ENCODE data around the gene GPR107.

GPR107 gene

GRCh38 chr9:130149031-130149430 is 95.3 kb downstream of the GPR107 start:
- no peak overlapping the region for H3K4me3 Mint-ChIP-seq
- no peak overlapping the region for H3K27ac Mint-ChIP-seq
- H3K9me3 Mint-ChIP-seq = no peaks in the 10 kb centered on the region
- H3K36me3 Mint-ChIP-seq = no peaks in the 10 kb centered on the region
- peaks cover 2 to 3% of the 10 kb centered on the region in 2 donors for H3K4me1 Mint-ChIP-seq
- H3K27me3 Mint-ChIP-seq = peaks cover 28 to 36% of the 10 kb centered on the region in 2 donors
- ATAC-seq (replicated peaks) = no peak
- no peak for DNase-seq

DNA sequence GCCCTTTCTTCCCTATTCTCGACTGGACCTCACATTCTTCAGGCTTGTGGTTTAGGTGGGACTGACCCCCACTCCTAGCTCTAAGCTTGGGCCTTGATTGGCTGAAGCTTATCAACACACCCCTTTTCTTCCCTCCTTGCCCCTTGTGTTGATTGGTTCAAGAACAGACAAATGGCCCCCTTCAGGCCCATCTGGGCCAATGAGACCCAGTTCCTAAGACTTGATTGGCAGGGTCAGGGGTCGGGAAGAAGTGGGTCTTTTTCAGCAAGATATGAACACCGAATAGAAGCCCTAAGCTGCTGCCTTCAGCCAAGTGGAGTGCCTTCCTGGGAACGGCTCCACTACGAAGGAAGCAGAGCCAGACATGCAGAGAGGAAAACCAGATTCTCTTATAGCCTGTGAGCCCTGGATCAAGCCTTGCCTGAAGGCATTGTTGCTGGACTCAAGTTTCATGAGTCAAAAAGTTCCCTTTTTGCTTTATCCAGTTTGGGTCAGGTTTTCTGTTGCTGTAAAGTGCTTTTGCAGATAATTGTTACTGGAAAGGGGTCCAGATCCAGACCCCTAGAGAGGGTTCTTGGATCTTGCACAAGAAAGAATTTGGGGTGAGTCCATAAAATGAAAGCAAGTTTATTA is 96.1 kb downstream of the GPR107 start:
- Mint-ChIP-seq H3K4me3 (no peak overlapping the region), H3K27me3 (peaks cover 23 to 29% of the 10 kb centered on the region in 2 donors), H3K36me3 (no peaks in the 10 kb centered on the region), H3K9me3 (no peaks in the 10 kb centered on the region), H3K27ac (no peak overlapping the region), H3K4me1 (peaks cover 0 to under 1% of the 10 kb centered on the region in 2 donors)
- ATAC-seq (replicated peaks) (no peak), DNase-seq (no peak)

DNA sequence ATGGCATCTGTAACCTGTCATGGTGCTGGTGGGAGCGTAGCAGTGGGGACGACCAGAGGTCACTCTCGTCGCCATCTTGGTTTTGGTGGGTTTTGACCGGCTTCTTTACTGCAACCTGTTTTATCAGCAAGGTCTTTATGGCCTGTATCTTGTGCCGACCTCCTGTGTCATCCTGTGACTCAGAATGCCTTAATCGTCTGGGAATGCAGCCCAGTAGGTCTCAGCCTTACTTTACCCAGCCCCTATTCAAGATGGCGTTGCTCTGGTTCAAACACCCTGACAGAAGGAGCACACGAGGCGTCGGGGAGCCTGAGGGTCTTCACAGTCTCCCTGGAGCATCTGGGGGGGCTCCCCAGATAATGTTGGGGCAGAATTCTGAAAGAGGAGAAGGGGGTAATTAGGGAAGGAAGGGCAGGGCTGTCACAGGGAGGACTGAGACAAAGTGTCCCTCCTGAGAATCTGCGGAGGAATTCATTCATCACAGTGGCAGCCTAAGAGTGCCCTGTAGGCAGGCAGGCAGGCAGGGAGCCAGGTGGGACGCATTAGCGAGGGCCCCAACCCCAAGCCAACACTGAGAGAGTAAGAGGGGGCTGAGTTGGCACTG is 97.2 kb downstream of the GPR107 start:
- Mint-ChIP-seq H3K9me3 (no peaks in the 10 kb centered on the region), H3K36me3 (no peaks in the 10 kb centered on the region), H3K27ac (no peak overlapping the region), H3K4me1 (no peaks in the 10 kb centered on the region), H3K4me3 (no peak overlapping the region), H3K27me3 (peaks cover 22 to 27% of the 10 kb centered on the region in 2 donors)
- ATAC-seq (replicated peaks) (no peak), DNase-seq (no peak)

DNA sequence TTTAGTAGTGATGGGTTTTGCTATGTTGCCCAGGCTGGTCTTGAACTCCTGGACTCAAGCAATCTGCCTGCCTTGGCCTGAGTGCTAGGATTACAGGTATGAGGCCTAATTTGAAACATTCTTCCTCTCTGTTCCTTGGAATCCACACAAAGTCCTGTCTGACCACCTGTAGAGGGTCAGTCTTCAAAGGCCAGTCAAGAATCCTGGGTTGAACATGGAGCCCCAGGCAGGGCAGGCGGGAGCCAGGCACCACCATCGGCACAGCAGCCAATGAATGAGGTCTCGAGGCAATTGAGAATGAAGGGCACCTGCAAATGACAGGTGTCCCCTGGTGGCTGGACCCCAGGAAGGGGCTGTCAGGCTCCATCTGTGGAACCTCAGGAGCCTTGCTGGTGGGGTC is 101.1 kb downstream of the GPR107 start:
- no peak for ATAC-seq (replicated peaks)
- H3K27me3 Mint-ChIP-seq = peaks cover 0 to 2% of the 10 kb centered on the region in 2 donors
- no peak overlapping the region for H3K4me3 Mint-ChIP-seq
- no peaks in the 10 kb centered on the region for H3K36me3 Mint-ChIP-seq
- no peaks in the 10 kb centered on the region for H3K4me1 Mint-ChIP-seq
- no peaks in the 10 kb centered on the region for H3K9me3 Mint-ChIP-seq
- H3K27ac Mint-ChIP-seq = no peak overlapping the region
- no peak for DNase-seq

DNA sequence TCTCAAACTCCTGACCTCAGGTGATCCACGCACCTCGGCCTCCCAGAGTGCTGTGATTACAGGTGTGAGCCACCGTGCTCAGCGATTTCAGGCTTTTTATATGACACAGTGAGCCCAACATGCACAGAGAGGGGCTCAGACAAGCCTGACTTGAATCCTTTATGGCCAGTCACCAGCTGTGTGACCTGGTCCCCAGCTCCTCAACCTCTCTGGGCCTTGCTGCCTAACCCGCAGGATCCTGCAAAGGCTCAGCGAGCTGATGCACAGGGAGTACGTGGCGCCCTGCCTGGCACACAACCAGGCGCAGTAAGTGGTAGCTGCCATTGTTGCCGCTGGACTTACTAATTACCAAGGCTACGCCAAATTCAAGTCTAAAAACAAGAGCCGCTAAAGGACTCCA is 101.9 kb downstream of the GPR107 start:
- DNase-seq (no peak), ATAC-seq (replicated peaks) (no peak)
- Mint-ChIP-seq H3K9me3 (no peaks in the 10 kb centered on the region), H3K27ac (no peak overlapping the region), H3K36me3 (no peaks in the 10 kb centered on the region), H3K4me3 (no peak overlapping the region), H3K4me1 (no peaks in the 10 kb centered on the region), H3K27me3 (peaks cover 0 to 3% of the 10 kb centered on the region in 2 donors)

GRCh38 chr9:130156672-130157071 is 103.0 kb downstream of the GPR107 start:
- no peaks in the 10 kb centered on the region for H3K4me1 Mint-ChIP-seq
- no peaks in the 10 kb centered on the region for H3K36me3 Mint-ChIP-seq
- no peak for ATAC-seq (replicated peaks)
- no peak overlapping the region for H3K4me3 Mint-ChIP-seq
- DNase-seq = no peak
- H3K9me3 Mint-ChIP-seq = no peaks in the 10 kb centered on the region
- no peak overlapping the region for H3K27ac Mint-ChIP-seq
- peaks cover 0 to 6% of the 10 kb centered on the region in 2 donors for H3K27me3 Mint-ChIP-seq

DNA sequence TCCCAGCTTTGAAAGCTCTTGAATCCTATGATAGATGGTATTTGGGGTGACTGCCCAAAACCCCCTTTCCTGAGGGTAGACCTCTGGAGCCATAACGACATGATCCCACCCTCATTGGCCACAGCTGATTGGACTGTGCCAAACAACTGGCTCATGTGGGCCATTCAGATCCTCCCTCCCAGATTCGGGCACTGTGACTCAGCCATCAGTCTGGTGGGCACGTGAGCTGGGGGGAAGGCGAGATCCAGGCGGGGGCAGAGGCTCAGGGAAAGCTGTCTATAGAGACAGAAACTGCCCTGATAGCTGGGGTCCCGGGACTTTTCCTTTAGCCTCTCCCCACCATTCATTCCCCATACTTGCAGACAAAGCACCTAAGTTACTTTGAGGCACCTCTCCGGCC is 103.4 kb downstream of the GPR107 start:
- Mint-ChIP-seq H3K4me3 (no peak overlapping the region), H3K36me3 (no peaks in the 10 kb centered on the region), H3K27me3 (peaks cover 0 to 6% of the 10 kb centered on the region in 2 donors), H3K27ac (no peak overlapping the region), H3K9me3 (no peaks in the 10 kb centered on the region), H3K4me1 (no peaks in the 10 kb centered on the region)
- no peak for DNase-seq
- no peak for ATAC-seq (replicated peaks)

DNA sequence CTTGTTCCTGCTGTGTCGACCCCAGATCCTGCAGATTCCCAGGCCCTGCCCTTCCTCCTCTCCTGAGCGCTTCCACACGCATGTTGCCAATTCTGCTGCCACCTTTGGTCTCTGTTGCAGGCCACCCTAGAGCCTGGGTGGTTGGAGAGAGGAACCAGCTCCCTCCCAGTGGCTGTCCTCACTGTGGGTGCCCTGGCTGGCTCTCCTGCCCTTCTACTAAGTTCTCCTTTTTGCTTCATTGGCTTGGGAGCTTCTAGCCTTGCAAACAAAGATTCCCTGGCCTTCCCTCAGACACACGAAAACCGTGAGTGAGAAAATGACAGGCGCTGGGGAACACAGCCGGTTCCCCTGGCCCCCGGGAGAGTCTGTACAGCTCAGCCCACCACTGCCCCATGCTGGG is 104.3 kb downstream of the GPR107 start:
- Mint-ChIP-seq H3K9me3 (no peaks in the 10 kb centered on the region), H3K4me1 (no peaks in the 10 kb centered on the region), H3K27me3 (peaks cover 0 to 6% of the 10 kb centered on the region in 2 donors), H3K27ac (no peak overlapping the region), H3K4me3 (no peak overlapping the region), H3K36me3 (no peaks in the 10 kb centered on the region)
- ATAC-seq (replicated peaks) (no peak), DNase-seq (no peak)

GRCh38 chr9:130159057-130159456 is 105.4 kb downstream of the GPR107 start:
- ATAC-seq (replicated peaks) (no peak), DNase-seq (no peak)
- Mint-ChIP-seq H3K9me3 (no peaks in the 10 kb centered on the region), H3K27me3 (peaks cover 0 to 8% of the 10 kb centered on the region in 2 donors), H3K27ac (no peak overlapping the region), H3K4me1 (no peaks in the 10 kb centered on the region), H3K36me3 (no peaks in the 10 kb centered on the region), H3K4me3 (no peak overlapping the region)

DNA sequence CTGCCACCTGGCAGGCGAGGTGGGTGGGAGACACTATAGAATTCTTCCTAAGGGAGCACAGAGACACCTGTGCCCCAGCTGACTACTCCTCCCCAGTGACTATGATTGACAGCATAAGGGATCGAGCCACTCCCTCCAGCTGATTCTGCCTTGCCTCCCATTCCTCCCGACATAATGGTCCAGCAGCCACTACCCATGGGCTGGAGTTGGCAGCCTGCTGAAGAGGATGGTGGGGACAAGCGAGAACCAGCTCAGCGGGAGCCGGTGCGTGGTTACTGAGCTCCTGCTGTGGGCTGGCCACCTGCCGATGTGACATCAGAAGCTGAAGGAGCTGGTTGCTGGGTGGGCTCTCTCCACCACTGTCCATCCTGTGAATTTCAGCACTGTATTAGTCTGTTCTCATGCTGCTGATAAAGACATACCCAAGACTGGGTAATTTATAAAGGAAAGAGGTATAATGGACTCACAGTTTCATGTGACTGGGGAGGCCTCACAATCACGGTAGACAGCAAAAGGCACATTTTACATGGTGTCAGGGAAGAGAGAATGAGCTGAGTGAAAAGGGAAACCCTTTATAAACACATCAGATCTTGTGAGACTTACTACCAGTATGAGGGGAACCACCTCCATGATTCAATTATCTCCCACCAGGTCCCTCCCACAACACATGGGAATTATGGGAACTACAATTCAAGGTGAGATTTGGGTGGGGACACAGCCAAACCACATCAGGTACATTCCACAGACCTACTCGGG is 106.4 kb downstream of the GPR107 start:
- Mint-ChIP-seq H3K27me3 (peaks cover 0 to 16% of the 10 kb centered on the region in 2 donors), H3K9me3 (no peaks in the 10 kb centered on the region), H3K4me3 (no peak overlapping the region), H3K4me1 (no peaks in the 10 kb centered on the region), H3K36me3 (no peaks in the 10 kb centered on the region), H3K27ac (no peak overlapping the region)
- ATAC-seq (replicated peaks) (no peak), DNase-seq (no peak)

DNA sequence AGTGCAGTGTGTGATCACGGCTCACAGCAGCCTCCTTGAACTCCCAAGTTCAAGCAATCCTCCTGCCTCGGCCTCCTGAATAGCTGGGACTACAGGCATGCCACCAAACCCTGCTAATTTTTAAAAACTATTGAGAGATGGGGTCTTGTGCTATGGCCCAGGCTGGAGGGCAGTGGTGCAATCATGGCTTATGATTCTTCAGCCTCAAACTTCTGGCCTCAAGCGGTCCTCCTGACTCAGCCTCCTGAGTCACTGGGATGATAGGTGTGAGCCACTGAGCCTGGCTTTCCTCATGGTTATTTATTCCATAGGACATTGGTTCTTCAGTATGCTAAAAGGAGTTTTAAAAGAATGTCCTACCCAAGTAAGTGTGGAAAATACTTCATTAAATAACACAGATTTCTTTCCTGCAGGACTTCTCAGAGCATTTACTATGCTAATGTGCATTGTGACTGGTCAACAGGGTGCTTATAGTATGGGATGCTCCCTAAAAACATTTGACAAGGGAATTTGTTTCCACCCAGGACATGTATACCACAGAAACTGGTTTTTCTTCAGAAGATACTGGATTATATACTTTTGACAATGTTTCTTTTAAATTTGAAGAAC is 107.3 kb downstream of the GPR107 start:
- Mint-ChIP-seq H3K27ac (no peak overlapping the region), H3K4me3 (no peak overlapping the region), H3K27me3 (peaks cover 0 to 20% of the 10 kb centered on the region in 2 donors), H3K9me3 (no peaks in the 10 kb centered on the region), H3K4me1 (no peaks in the 10 kb centered on the region), H3K36me3 (no peaks in the 10 kb centered on the region)
- DNase-seq = no peak
- no peak for ATAC-seq (replicated peaks)

DNA sequence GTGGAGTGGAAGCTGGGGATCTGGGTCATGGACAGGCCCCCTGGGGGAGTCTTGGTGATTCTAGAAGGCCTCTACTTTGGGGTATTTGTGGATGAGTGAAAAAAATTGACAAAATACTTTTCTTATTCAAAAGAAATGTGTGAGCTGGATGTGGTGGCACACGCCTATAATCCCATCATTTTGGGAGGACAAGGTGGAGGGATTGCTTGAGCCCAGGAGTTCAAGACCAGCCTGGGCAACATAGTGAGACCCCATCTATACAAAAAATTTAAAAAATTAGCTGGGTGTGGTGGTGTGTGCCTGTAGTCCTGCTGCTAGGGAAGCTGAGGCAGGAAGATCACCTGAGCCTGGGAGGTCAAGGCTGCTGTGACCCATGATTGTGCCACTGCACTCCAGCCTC is 111.9 kb downstream of the GPR107 start:
- DNase-seq (no peak), ATAC-seq (replicated peaks) (no peak)
- H3K36me3 Mint-ChIP-seq = no peaks in the 10 kb centered on the region
- no peaks in the 10 kb centered on the region for H3K9me3 Mint-ChIP-seq
- peaks cover 5% of the 10 kb centered on the region in 2 donors for H3K4me1 Mint-ChIP-seq
- H3K27ac Mint-ChIP-seq = no peak overlapping the region
- H3K4me3 Mint-ChIP-seq = no peak overlapping the region
- peaks cover 29 to 49% of the 10 kb centered on the region in 2 donors for H3K27me3 Mint-ChIP-seq

GRCh38 chr9:130166399-130166798 is 112.7 kb downstream of the GPR107 start:
- ATAC-seq (replicated peaks) (no peak), DNase-seq (no peak)
- no peak overlapping the region for H3K27ac Mint-ChIP-seq

DNA sequence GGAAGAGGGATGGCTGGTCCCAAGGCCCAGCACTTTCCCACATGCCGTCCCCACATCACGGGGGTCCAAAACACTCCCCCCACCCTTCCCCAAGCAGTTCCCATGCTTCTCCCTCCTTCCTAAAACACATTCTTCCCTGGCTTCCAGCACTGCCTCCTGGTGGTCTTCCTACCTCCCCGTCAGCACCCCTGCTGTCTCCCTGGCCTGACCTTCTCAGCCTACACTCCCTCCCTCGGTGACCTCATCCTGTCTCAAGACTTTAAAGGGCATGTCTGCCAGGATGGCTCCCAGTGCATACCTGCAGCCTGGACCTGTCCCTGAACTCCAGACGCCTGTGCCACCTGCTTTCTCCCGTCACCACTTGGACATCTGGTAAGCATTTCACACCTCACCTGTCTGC is 114.2 kb downstream of the GPR107 start:
- no peak overlapping the region for H3K4me3 Mint-ChIP-seq
- H3K36me3 Mint-ChIP-seq = no peaks in the 10 kb centered on the region
- H3K4me1 Mint-ChIP-seq = peaks cover 5% of the 10 kb centered on the region in 2 donors
- ATAC-seq (replicated peaks) = no peak
- H3K27me3 Mint-ChIP-seq = peaks cover 38 to 57% of the 10 kb centered on the region in 2 donors
- no peak overlapping the region for H3K27ac Mint-ChIP-seq
- no peaks in the 10 kb centered on the region for H3K9me3 Mint-ChIP-seq
- no peak for DNase-seq

More at GRCh38 chr9:130166399-130166798, 112.7 kb downstream of the GPR107 start:
- no peak overlapping the region for H3K4me3 Mint-ChIP-seq
- peaks cover 38 to 53% of the 10 kb centered on the region in 2 donors for H3K27me3 Mint-ChIP-seq
- peaks cover 5% of the 10 kb centered on the region in 2 donors for H3K4me1 Mint-ChIP-seq
- no peaks in the 10 kb centered on the region for H3K36me3 Mint-ChIP-seq
- no peaks in the 10 kb centered on the region for H3K9me3 Mint-ChIP-seq

Measured in stimulated activated naive B cell treated with anti-CD40 and anti-IgM and Interleukin-4, amounts not matched to agents 10 μg/mL and 1 μg/mL and 100 μg/mL, for 72 hours (primary cell).